Subcutaneous adipose tissue (tissue), 4 donors: Measurements from ENCODE around the gene SERGEF. TPM values are rescaled to one million over a fixed set of nuclear protein-coding genes. Genes with fewer than 3 reads are reported as not detected.

Experiments used
- total RNA-seq, 4 donors: library from RNA; depleted of rRNA; stranded (reverse); fragments of >200 nt; gene quantifications; one replicate each; pipeline ENCODE4 v1.1.0, GENCODE V29; 2016
- TF ChIP-seq, protein P1 (sequence below): fragments of 450-650 bp; IDR thresholded peaks from one replicate; pipeline ENCODE4 v1.5.1; 2016; ENCODE audit warnings: low read depth, mild to moderate bottlenecking, control low read depth, antibody characterized with exemption, moderate library complexity

Gene SERGEF
- total RNA-seq, 4 donors from 2014 or later, result 22.2 to 27.9 (median 26.1) TPM

DNA sequence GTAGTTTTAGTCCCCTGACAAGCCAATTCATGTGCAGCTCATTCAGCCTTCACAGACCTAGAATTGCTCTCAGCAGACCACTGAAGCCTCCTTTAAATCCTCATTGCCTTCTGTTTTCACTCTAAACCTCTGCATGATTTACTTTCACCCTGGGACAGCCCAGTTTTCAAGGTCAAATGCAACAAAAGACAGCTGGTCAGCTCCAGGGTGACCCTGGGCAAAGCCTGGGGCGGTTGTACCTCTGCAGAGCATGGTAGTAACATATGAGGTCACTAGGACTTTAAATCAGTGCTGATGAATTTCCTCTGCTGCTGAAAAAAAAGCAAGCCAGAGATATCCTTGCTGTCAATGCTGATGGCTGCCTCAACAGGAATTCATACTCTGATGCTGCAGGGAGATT, 62.2 kb downstream of the SERGEF start:
- TF ChIP-seq, protein P1, sequence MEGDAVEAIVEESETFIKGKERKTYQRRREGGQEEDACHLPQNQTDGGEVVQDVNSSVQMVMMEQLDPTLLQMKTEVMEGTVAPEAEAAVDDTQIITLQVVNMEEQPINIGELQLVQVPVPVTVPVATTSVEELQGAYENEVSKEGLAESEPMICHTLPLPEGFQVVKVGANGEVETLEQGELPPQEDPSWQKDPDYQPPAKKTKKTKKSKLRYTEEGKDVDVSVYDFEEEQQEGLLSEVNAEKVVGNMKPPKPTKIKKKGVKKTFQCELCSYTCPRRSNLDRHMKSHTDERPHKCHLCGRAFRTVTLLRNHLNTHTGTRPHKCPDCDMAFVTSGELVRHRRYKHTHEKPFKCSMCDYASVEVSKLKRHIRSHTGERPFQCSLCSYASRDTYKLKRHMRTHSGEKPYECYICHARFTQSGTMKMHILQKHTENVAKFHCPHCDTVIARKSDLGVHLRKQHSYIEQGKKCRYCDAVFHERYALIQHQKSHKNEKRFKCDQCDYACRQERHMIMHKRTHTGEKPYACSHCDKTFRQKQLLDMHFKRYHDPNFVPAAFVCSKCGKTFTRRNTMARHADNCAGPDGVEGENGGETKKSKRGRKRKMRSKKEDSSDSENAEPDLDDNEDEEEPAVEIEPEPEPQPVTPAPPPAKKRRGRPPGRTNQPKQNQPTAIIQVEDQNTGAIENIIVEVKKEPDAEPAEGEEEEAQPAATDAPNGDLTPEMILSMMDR, result no peak

DNA sequence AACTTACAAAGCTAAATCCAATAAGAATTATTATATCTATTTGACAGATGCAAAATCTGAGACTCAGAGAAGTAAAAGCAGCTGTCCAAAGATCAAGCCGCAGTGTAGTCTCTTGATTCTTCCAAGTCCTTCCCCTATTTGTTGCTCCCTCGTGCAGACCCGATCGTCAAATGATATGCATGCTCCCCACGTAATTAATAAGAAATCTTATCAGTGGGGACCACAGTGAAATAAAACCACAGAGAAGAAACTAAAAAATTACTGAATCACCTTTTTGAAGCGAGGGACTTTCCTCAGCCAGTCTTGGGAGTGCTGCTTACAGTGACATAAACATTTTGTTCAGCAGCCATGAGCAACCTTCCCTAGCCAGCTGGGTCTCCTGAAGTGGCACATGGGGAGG, 64.6 kb downstream of the SERGEF start:
- TF ChIP-seq, protein P1, result no peak

DNA sequence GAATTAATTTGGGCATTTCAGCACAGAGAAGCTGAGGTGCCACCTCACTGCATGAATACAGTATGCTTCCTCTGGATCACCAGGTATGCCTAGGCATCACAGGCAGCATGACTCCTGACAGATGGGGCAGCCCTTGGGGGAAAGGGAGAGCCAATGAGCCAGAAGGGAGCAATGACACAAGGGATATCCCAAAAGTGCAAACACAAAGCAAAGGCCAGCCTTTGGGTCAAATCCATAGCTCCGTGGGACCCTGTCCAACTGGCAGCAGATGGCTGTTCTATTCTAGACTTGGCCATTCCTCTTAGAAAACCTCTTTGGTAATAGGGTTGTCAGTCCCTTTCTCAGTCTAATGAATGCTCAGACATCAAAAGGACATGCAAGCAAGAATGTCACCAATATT, 73.3 kb downstream of the SERGEF start:
- TF ChIP-seq, protein P1, result no peak

DNA sequence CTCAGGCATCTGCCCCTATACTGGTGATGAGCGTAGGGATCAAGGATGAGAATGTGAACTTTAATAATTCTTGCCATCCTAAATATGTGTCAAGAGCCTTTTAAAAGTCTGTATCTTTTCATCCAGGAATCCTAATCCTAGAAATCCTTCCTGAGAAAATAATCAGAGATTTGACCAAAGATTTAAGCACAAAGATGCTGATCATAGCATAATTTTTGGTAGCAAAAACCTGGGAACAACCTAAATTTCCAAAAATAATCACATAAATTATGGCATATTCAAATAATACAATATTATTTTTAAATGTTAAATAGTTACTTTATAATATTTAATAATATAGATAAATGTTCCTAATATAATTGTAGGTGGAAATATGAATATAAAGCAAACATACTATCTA, 76.1 kb downstream of the SERGEF start:
- TF ChIP-seq, protein P1, result no peak

DNA sequence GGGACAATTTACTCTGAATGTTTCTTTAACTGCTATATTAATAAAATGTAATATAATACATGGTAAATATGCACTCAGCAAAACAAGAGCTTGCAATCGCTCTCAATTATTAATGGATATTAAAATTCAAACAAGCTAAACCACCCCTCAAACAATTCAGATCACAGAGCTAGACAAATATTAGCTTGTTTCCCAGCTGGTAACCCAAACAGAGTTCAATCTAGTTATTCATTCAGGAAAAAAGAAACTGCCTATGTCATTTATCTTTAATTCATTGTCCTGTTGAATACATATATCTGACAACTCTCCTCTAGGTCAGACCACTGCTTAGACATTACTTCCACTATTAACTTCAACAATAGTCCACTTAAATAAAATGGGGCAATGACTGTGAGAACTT, 78.7 kb downstream of the SERGEF start:
- TF ChIP-seq, protein P1, result no peak

DNA sequence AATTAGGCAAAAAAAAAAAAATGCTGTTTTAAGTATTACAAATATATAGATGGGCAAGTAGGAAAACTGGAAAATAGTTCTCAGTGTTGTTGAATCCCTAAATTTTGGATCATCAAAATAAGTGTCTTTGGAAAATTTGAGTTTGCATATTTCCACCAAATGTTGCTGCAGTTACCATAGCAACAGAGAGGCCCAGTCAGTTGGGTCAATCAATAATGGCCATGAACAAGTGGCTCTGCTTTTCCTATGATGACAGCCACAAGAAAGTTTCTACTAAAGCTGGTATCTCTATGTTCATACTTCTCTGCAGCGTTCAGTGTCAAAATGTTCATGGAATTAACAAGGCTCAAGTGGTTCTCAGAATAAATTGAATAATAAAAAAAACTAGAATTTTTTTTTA, 79.1 kb downstream of the SERGEF start:
- TF ChIP-seq, protein P1, result no peak

DNA sequence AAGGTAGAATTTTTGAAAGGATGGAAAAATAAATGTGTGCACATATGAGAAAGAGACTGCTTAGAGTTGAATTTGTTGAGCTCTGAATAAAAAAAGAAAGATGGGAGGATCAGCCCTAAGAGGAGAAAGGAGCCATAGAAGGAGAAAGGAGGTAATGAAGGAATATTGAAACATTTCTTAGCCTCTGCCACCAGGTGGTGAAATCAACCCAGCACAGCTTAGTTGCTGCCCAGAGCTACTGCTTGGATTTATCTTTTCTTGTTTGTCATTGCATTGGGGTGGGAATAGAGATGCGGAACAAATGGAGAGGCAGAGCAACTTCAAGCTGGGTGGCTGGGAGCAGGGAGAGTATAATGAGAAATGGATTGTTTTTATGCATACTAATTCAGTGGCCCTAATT, 80.4 kb downstream of the SERGEF start:
- TF ChIP-seq, protein P1, result no peak

DNA sequence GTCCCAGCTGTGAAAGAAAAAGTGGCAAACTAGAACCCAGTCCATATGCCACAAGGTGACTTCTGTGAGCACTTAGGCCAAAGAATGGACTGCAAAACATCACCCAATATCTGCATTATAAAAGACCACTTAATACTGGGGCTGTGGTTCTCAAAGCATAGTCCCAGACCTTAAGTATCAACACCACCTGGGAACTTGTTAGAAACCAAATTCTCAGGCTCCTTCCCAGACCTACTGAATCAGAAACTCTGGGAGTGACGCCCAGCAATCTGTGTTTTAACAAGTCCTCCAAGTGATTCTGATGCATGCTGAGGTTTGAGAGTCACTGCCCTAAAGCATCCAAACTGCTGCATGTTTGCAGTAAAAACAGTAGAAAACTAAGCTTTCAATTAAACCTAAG, 81.3 kb downstream of the SERGEF start:
- TF ChIP-seq, protein P1, result no peak
